ENCODE results near the gene ELAVL4.

Gene ELAVL4

DNA sequence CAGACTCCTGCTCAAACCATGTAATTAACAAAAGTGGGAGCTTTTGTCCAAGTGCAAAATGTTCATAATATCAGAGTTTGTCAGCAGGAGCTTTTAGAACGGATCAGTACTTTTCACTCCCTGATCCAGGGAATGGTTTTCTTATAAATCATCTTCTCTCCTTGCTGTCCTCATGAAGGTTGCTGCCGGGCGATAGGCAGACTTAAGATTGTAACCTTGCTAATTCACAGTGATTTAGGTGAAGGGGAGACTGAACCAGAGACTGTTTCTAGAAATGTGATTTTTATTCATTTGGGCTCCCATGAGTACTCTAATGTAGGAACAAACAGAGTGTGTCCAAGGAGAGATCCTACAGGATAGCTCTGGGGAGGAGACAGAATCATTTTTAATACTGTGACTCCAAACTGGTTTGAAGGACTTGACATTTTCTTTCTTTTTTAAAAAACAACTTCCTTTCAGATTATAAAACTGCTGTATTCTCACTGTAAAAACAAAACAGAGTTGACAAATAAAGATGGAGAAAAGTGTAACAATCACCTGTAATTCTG, 23.7 kb downstream of the ELAVL4 start:
- Histone ChIP-seq H3K9me3 (ENCODE audit: low read depth, low read length) (no peaks in the 10 kb centered on the region), H3K9ac (ENCODE audit: insufficient read length) (no peak overlapping the region), H3K4me3 (no peak overlapping the region), H3K27ac (no peak overlapping the region), H3K36me3 (ENCODE audit: insufficient read depth, low read length) (no peaks in the 10 kb centered on the region)
- TF ChIP-seq EZH2 (IDR thresholded peaks at IDR 0.05) (no peak), FOXP2 (optimal IDR thresholded peaks at IDR 0.05; ENCODE audit: control extremely low read depth, extremely low read length, insufficient read depth) (no peak), POLR2AphosphoS5 (IDR thresholded peaks at IDR 0.05; ENCODE audit: borderline replicate concordance, low read depth, low read length) (no peak)
- no peak for DNase-seq (ENCODE audit: low read depth, low spot score)

DNA sequence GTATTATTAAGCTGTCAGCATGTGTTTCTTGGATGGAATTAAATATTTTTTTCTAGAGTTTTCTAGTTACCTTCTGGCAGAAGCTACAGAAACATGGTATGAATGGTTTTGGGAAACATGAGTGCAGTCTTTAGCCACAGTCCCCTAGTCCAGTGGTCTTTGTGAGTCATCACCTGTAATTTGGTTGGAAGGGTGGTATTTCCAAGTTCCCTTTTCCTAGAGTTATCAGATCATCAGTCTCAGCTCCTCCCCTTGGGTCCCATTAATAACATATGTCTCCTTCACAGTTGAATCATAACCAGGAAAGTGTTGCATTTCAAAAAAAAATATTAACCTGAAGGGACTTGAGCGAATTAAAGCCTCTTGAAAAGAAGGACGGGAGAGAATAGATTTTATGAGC, 27.0 kb downstream of the ELAVL4 start:
- no peaks in the 10 kb centered on the region for H3K36me3 ChIP-seq (ENCODE audit: insufficient read depth, low read length)
- no peak overlapping the region for H3K9ac ChIP-seq (ENCODE audit: insufficient read length)
- no peak for DNase-seq (ENCODE audit: low read depth, low spot score)
- H3K4me3 ChIP-seq: no peak overlapping the region
- no peak overlapping the region for H3K27ac ChIP-seq
- no peaks in the 10 kb centered on the region for H3K9me3 ChIP-seq (ENCODE audit: low read depth, low read length)
- TF ChIP-seq FOXP2 (optimal IDR thresholded peaks at IDR 0.05; ENCODE audit: control extremely low read depth, extremely low read length, insufficient read depth): no peak
- no peak for TF ChIP-seq EZH2 (IDR thresholded peaks at IDR 0.05)
- TF ChIP-seq POLR2AphosphoS5 (IDR thresholded peaks at IDR 0.05; ENCODE audit: borderline replicate concordance, low read depth, low read length): no peak

DNA sequence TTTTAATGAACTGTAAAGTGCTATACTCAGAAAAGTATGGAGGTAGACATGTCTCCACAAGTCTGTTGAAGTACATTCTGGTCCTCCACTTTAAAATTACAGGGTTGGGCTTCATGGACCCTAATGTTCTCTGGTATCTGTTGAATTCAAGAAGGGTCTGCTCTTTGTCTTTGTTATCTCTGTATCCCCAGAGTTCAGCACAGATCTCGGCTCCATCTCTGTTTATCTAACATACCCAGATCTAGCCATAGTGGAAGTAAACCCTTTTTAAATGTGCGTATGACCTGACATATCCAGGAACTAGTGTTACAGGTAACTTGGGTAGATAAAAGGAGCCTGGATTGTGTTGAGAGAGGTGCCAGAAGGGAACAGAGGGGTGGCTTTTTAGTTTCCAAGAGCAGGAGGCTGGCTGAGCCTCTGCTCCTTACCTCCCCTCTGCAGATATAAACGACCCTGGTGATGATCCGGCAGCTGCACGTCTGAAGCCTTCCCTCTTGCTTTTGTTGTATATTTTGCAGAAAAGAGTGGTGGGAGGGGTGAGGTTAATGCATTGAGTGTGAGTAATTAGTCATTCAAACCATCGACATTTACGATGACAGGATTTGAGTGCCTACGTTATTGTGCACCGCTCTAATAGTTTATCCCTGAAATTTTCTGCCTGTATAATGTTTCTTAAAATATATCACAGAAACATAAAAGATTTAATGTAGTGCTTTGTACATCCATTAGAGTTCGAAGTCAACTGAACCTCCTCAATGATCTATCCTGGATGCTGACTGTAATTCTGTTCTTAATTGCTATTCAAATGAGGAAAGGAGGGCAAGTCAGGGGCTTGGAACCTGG, 30.8 kb downstream of the ELAVL4 start:
- Histone ChIP-seq H3K4me3 (no peak overlapping the region), H3K27ac (no peak overlapping the region), H3K36me3 (ENCODE audit: insufficient read depth, low read length) (no peaks in the 10 kb centered on the region), H3K9ac (ENCODE audit: insufficient read length) (no peak overlapping the region), H3K9me3 (ENCODE audit: low read depth, low read length) (no peaks in the 10 kb centered on the region)
- TF ChIP-seq POLR2AphosphoS5 (IDR thresholded peaks at IDR 0.05; ENCODE audit: borderline replicate concordance, low read depth, low read length) (no peak), FOXP2 (optimal IDR thresholded peaks at IDR 0.05; ENCODE audit: control extremely low read depth, extremely low read length, insufficient read depth) (no peak), EZH2 (IDR thresholded peaks at IDR 0.05) (no peak)
- DNase-seq (ENCODE audit: low read depth, low spot score): no peak

DNA sequence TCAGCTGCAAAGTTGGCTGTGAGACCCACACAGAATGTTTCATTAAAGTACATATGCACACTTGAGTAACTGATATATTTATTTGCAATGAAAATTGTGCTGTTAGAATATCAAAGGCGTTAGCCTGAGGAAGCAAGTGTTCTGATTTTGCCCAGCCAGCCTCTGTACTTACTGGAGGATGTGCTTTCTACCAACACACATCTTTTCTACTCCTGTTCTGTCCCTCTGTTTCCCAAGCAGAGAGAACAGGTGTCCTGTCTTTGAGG, 31.4 kb downstream of the ELAVL4 start:
- DNase-seq (ENCODE audit: low read depth, low spot score): no peak
- Histone ChIP-seq H3K36me3 (ENCODE audit: insufficient read depth, low read length) (no peaks in the 10 kb centered on the region), H3K9ac (ENCODE audit: insufficient read length) (no peak overlapping the region), H3K9me3 (ENCODE audit: low read depth, low read length) (no peaks in the 10 kb centered on the region), H3K27ac (no peak overlapping the region), H3K4me3 (no peak overlapping the region)
- TF ChIP-seq EZH2 (IDR thresholded peaks at IDR 0.05) (no peak), POLR2AphosphoS5 (IDR thresholded peaks at IDR 0.05; ENCODE audit: borderline replicate concordance, low read depth, low read length) (no peak), FOXP2 (optimal IDR thresholded peaks at IDR 0.05; ENCODE audit: control extremely low read depth, extremely low read length, insufficient read depth) (no peak)

DNA sequence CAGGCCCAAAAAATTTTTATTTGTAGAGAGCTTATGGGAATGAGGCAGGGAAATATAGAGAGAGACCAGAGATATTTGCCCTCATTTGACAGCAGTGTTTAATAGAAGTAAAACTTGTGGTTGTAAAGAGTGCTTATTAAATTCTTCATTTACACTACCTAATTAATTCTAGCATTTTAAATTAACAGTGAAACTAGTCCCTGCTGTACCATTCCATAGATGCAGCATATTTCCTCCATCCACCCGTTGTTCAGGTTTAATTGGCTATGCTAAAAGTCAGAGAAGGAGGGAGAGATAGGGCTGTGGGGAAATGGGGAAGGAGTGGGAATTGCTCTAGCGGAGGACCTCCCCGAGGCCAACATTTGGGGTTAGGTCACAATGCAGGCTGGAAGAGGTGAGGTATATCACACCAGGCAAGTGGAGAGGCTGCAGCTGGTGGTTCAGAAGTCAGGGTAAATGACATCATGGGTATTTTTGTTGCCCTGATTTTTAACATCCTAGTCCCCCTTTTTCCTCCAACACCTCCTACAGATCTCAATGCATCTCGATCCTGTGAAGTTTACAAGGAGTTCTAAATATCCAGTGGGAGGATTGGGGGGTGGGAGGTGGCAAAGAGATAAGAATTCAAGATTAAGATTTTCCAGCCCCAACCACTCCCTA, 38.6 kb downstream of the ELAVL4 start:
- TF ChIP-seq EZH2 (IDR thresholded peaks at IDR 0.05): no peak
- Histone ChIP-seq H3K9ac (ENCODE audit: insufficient read length) (no peak overlapping the region), H3K9me3 (ENCODE audit: low read depth, low read length) (no peaks in the 10 kb centered on the region), H3K27ac (no peak overlapping the region), H3K36me3 (ENCODE audit: insufficient read depth, low read length) (no peaks in the 10 kb centered on the region), H3K4me3 (no peak overlapping the region)
- DNase-seq (ENCODE audit: low read depth, low spot score): no peak

DNA sequence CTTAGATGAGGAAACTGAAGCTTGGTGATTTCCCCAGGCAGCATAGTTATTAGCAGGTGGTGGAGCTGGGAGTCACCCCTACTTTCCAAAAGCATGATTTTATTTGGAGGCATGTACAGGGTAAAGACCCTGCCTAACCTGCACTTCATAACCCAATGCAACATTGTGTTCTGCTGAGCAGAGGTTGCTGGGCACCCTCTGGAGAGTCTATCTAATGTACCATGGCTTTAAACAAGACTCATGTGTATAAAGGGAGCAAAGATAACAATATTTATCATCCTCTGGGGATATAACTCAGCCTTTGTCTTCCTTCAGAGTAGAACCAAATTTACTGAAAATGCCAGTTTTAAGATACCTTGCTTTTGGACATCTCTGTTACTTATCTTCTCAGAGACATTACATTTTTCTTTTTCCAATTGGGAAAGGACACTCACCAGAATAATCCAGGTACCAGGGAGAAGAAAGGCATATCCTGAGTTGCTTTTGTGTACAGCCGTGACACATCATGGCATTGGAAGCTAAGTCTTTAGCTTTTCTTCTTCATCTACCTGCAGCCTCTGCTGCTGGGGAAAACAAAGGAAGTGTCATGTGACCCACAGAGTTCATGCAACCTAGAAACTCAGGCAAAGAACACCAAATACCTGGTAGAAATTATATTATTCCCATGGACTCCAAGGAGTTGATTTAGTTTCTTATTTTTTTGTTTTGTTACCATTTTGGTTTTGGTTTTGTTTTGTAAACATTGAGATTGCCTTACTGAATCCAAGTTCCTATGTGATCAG, 39.6 kb downstream of the ELAVL4 start:
- no peak overlapping the region for H3K4me3 ChIP-seq
- TF ChIP-seq FOXP2 (optimal IDR thresholded peaks at IDR 0.05; ENCODE audit: control extremely low read depth, extremely low read length, insufficient read depth) (no peak), EZH2 (IDR thresholded peaks at IDR 0.05) (no peak), POLR2AphosphoS5 (IDR thresholded peaks at IDR 0.05; ENCODE audit: borderline replicate concordance, low read depth, low read length) (no peak)
- no peaks in the 10 kb centered on the region for H3K9me3 ChIP-seq (ENCODE audit: low read depth, low read length)
- no peaks in the 10 kb centered on the region for H3K36me3 ChIP-seq (ENCODE audit: insufficient read depth, low read length)
- DNase-seq (ENCODE audit: low read depth, low spot score): no peak
- H3K9ac ChIP-seq (ENCODE audit: insufficient read length): no peak overlapping the region
- no peak overlapping the region for H3K27ac ChIP-seq

DNA sequence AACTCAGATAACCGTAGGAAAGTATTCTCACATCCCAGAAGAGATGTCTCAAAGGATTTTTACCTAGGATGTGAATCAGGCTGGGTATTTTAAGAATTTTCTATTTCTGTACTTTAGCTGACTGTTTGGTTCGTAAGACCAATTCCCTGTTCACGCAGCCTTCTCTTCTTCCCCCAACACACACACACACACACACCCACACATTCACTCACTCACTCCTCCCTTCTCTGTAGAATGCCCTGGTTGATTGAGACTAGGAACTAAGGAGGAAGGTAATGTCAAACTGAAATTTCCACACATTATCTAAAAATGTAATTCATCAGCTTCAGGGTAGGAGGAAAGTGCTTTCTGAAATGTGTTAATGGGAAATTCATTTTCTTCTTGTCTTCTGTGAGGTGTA, 43.5 kb downstream of the ELAVL4 start:
- H3K27ac ChIP-seq: no peak overlapping the region
- TF ChIP-seq FOXP2 (optimal IDR thresholded peaks at IDR 0.05; ENCODE audit: control extremely low read depth, extremely low read length, insufficient read depth) (no peak), EZH2 (IDR thresholded peaks at IDR 0.05) (no peak), POLR2AphosphoS5 (IDR thresholded peaks at IDR 0.05; ENCODE audit: borderline replicate concordance, low read depth, low read length) (no peak)
- no peak for DNase-seq (ENCODE audit: low read depth, low spot score)

DNA sequence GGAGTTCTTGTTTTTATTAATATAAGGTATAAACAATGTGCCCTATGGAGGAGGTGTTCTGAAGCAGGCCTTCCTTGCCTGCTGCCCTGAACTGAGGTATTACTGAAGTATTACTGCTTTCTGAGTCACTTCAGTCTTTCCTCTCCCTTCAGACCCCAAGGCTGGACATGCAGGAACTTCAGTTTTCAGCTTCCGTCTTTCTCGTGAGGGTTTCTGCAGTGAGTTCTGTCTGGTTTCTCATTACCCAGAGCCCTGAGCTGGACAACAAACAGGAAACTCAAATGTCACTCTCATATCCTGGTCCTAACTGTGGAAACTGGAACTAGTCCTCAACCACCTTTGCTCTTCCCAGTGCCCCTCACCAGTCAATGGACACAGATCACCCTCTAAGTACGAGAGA, 46.8 kb downstream of the ELAVL4 start:
- Histone ChIP-seq H3K27ac (no peak overlapping the region), H3K9me3 (ENCODE audit: low read depth, low read length) (no peaks in the 10 kb centered on the region), H3K4me3 (no peak overlapping the region), H3K36me3 (ENCODE audit: insufficient read depth, low read length) (no peaks in the 10 kb centered on the region), H3K9ac (ENCODE audit: insufficient read length) (no peak overlapping the region)
- TF ChIP-seq POLR2AphosphoS5 (IDR thresholded peaks at IDR 0.05; ENCODE audit: borderline replicate concordance, low read depth, low read length) (no peak), FOXP2 (optimal IDR thresholded peaks at IDR 0.05; ENCODE audit: control extremely low read depth, extremely low read length, insufficient read depth) (no peak), EZH2 (IDR thresholded peaks at IDR 0.05) (no peak)
- no peak for DNase-seq (ENCODE audit: low read depth, low spot score)

More for the DNA sequence above, 43.5 kb downstream of the ELAVL4 start:
- Histone ChIP-seq H3K9me3 (ENCODE audit: low read depth, low read length) (no peaks in the 10 kb centered on the region), H3K9ac (ENCODE audit: insufficient read length) (no peak overlapping the region), H3K4me3 (no peak overlapping the region), H3K36me3 (ENCODE audit: insufficient read depth, low read length) (no peaks in the 10 kb centered on the region)

Measured in SK-N-MC (cell line).